GM18507 (cell line): ENCODE results near the gene SLC9A3.

Experiments used
- DNase-seq: peaks from one replicate; pipeline ENCODE4 v3.0.0; 2011; ENCODE audit warnings: low read depth; ENCODE audit not compliant: insufficient read length; ENCODE audit errors: extremely low spot score
- FAIRE-seq: peaks from 2 replicates; lab custom pipeline; 2011; peaks lifted over from hg19 to GRCh38; lab: Jason Lieb, UNC

The SLC9A3 gene

DNA sequence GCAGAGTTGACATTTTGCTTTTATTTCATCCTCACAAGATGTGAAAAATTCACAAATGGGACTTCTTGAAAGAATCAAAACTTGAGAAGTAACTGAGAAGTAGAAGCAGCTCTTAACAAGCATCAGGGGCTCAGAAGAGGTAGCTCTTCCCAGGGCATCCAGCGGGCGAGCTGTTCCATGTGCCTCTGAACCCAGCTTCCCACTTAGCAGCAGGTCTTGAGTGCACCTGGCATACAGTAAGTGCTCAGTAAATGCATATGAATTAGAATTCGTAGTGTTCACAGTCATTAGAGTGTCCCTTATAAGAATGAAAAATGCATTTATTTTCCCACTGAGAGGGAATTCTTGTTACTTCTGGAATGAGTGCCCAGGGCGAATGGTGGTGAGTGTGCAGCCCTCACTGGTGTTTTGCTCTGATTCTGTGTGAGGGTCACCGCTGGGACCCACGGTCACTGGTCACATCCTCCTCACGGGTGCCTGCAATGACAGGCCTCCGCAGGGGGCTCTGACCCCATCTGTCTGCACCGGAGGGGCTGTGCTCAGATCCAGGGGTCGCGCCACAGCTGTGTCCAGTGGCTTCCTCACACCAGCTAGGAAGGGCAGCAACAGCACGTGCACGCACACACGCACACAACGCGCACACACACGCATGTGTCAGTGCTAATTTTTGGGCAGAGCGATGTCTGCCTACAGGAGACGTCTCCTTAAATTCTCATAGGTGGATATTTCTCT is 54.3 kb downstream of the SLC9A3 start:
- DNase-seq, result no peak
- FAIRE-seq, result no peak

- DNase-seq, result no peak
- FAIRE-seq, result no peak
These were observed 55.8 kb downstream of the SLC9A3 start for GRCh38 chr5:468401-468800.

- FAIRE-seq (no peak), DNase-seq (no peak)
These were observed 57.5 kb downstream of the SLC9A3 start for GRCh38 chr5:466661-467310.

- FAIRE-seq (no peak), DNase-seq (no peak)
These were observed 58.5 kb downstream of the SLC9A3 start for GRCh38 chr5:465591-466403.

DNA sequence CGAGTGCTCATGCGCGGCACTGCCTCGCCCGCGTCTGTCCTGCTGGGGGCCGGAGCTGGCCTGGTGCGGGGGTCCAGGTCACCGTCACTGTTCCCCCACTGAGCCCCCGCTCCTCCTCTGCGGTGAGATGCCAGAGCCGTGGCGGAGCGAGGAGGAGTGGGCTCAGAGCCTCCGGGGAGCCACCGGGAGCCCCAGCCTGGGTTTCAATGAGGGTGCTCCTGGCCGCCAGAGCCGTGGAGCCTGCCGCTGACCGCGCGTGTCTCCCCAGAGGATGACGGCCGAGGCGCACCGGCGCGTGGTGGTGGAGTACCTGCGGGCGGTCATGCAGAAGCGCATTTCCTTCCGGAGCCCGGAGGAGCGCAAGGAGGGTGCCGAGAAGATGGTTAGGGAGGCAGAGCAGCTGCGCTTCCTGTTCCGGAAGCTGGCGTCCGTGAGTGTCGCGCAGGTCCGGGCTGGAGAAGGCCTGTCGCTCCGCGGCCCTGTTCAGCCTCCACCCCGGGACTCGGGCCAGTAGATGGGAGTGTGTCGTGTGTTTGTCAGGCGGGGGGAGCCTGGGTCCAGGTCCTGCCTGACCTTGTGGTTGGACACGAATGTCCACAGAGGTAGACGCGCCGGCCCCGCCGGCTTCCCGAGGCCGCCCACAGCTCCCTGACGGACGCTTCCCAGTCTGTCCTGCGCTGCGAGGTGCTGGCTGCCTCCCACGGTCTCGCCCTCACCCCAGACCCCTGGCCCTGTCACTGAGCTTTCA is 59.2 kb downstream of the SLC9A3 start:
- no peak for FAIRE-seq
- DNase-seq, result no peak

- DNase-seq, result no peak
- FAIRE-seq, result no peak
These were observed 59.8 kb downstream of the SLC9A3 start for GRCh38 chr5:464446-464842.

DNA sequence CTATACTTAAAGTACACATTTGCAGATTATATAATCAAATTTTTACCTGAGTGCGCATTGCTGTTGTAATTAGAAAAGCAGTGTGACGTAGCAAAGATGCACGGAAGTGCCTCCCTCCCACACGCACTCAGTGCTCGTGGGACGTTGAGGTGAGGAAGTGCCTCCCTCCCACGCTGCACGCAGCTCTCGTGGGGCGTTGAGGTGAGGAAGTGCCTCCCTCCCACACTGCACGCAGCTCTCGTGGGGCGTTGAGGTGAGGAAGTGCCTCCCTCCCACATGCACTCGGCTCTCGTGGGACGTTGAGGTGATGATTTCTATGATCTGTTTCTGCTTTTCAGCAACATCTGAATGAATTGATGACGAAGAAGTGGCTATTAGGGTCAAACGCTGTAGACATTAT is 60.3 kb downstream of the SLC9A3 start:
- FAIRE-seq (peak; percentile 66), DNase-seq (no peak)

GRCh38 chr5:463301-463700 is 60.9 kb downstream of the SLC9A3 start:
- no peak for DNase-seq
- FAIRE-seq, result no peak

DNA sequence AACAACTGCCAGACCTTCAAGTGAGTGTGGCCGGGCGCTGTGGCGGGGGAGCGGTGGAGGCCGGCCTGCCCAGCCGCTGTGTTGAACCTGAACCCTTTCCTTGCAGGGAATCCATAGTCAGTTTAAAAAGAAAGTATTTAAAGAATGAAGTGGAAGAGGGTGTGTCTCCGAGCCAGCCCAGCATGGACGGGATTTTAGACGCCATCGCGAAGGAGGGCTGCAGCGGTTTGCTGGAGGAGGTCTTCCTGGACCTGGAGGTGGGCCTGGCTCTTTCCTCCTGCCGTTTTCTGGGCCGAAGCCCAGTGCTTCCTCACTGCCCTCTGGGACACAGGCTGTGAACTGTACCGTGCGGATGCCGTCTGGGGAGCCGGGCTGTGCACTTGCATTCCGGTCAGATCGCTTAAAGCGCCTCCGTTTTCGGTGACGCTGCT is 62.2 kb downstream of the SLC9A3 start:
- DNase-seq (no peak), FAIRE-seq (no peak)

DNA sequence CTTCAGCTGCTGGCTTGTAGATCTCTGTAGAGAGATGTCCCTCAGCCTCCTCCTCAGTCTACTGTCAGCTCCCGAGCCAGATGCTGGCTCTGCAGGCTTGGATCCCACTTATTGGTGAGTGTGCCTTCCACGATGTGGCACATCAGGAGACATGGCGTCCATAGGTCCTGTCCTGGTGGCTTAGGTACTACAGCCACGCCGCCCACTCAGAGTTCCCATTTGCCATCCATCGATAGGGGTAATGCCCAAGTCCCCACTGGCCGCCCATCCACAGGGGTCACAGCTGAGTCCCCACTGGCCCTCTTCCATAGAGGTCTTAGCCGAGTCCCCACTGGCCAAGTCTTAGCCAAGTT is 64.0 kb downstream of the SLC9A3 start:
- DNase-seq, result no peak
- no peak for FAIRE-seq

- FAIRE-seq, result no peak
- DNase-seq, result no peak
These were observed 64.5 kb downstream of the SLC9A3 start for GRCh38 chr5:459562-460272.

- peak; percentile 56 for FAIRE-seq
These were observed 65.5 kb downstream of the SLC9A3 start for GRCh38 chr5:458547-459353.

DNA sequence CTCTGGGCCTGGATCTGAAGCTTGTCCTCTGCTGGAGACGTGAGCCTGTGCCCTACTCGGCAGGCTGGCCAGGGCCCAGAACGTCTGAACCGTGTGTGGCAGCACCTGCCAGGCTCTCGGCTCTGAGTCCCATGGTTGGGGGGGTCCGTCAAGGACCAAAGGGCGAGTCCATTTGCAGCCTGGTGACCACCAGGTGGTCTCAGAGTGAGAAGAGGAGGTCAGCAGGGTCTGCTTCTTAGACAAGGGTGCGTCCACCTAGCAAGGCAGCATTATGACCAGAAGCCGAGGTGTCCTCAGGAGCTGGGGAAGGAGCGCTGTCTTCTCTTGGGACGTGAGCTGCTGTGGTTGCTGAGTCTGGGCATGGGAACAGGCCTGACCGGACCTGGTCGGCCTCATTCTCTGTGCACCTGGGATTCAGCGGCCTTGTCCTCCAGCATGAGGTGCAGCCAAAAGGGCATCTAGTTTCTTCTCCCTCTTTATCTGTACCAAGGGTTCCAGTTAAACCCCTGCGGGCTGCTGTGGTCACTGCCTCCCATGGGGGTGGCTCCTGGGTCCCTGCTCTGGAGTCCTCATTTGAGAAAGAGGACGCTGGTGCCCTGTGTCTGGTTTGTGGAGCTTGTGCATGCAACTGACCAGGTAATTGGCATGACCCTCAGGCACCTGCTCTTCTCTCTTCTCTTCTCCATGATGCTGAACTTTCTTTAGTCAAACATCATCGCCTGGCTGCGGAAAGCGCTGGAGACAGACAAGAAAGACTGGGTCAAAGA is 66.9 kb downstream of the SLC9A3 start:
- DNase-seq (no peak), FAIRE-seq (no peak)

More at GRCh38 chr5:458547-459353, 65.5 kb downstream of the SLC9A3 start:
- DNase-seq, result no peak

- no peak for DNase-seq
- no peak for FAIRE-seq
These were observed 67.7 kb downstream of the SLC9A3 start for GRCh38 chr5:456351-457194.

DNA sequence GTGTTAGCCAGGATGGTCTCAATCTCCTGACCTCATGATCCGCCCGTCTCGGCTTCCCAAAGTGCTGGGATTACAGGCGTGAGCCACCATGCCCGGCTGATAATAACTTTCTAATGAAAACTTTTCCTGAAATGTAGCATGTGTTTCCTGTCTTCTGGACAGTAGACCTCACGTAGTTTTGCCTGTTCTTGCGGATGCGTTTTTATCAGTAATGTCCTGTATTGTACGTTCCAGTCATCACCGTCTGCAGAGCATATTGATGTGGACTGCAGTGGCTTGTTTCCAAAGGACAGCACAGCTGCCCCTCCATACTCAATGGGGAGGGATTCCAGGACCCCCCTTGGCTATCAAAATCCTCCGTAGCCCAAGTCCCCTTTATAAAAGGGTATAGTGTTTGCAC is 68.4 kb downstream of the SLC9A3 start:
- DNase-seq (no peak), FAIRE-seq (no peak)

DNA sequence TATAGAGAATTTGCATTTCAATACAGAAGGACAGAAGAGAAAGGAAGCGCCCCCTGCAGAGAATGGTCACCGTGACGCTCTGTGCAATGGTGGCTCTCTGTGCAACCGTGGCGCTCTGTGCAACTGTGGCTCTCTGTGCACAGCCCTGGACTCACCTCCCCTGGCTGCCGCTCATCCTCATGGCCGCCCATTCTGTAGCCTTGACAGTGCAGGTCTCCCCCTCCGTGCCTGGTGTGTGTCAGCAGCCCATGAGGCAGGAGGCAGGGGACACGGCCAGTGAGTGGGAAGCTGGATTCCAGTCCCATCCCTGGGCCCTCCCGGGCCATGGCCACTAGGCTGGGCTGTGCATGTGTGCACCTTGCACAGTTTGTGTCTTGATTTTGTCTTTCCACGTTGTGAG is 69.3 kb downstream of the SLC9A3 start:
- no peak for FAIRE-seq
- no peak for DNase-seq
